ENCODE measurements around the gene MSN.
A peak's percentile ranks its signal among the peaks of the same experiment; 100 is the strongest.

MSN gene

GRCh38 chrX:65674204-65674893 is 6.9 kb downstream of the MSN start:
- peak; percentile 59 for DNase-seq

- no peak for DNase-seq
Observed at GRCh38 chrX:65677954-65678469, 10.6 kb downstream of the MSN start.

- DNase-seq = no peak
Observed at GRCh38 chrX:65679071-65679540, 11.7 kb downstream of the MSN start.

- no peak for DNase-seq
Observed at GRCh38 chrX:65681810-65682209, 14.4 kb downstream of the MSN start.

- DNase-seq = no peak
Observed at GRCh38 chrX:65685112-65685511, 17.7 kb downstream of the MSN start.

- DNase-seq = no peak
Observed at GRCh38 chrX:65686236-65686635, 18.8 kb downstream of the MSN start.

GRCh38 chrX:65687367-65687766 is 19.9 kb downstream of the MSN start:
- DNase-seq = no peak

GRCh38 chrX:65688403-65688871 is 21.0 kb downstream of the MSN start:
- DNase-seq = no peak

- DNase-seq = no peak
Observed at GRCh38 chrX:65689377-65689776, 21.9 kb downstream of the MSN start.

- no peak for DNase-seq
Observed at GRCh38 chrX:65690057-65690855, 22.8 kb downstream of the MSN start.

GRCh38 chrX:65695849-65696449 is 28.5 kb downstream of the MSN start:
- DNase-seq = no peak

- peak; percentile 28 for DNase-seq
Observed at GRCh38 chrX:65696613-65697012, 29.2 kb downstream of the MSN start.

GRCh38 chrX:65697211-65697641 is 29.8 kb downstream of the MSN start:
- DNase-seq = no peak

- peak; percentile 60 for DNase-seq
Observed at GRCh38 chrX:65697915-65698796, 30.7 kb downstream of the MSN start.

GRCh38 chrX:65702956-65703355 is 35.5 kb downstream of the MSN start:
- DNase-seq = no peak

GRCh38 chrX:65705439-65705838 is 38.0 kb downstream of the MSN start:
- no peak for DNase-seq

GRCh38 chrX:65706041-65706828 is 38.8 kb downstream of the MSN start:
- peak; percentile 35 for DNase-seq

GRCh38 chrX:65707151-65707550 is 39.7 kb downstream of the MSN start:
- DNase-seq = no peak

GRCh38 chrX:65712005-65712806 is 44.8 kb downstream of the MSN start:
- DNase-seq = no peak

- no peak for DNase-seq
Observed at GRCh38 chrX:65718538-65718937, 51.1 kb downstream of the MSN start.
